Suppressor macrophage (primary cell): ENCODE measurements around the gene LAD1.
A peak's percentile ranks its signal among the peaks of the same experiment; 100 is the strongest.

Source experiments
- DNase-seq, 4 experiments: peaks; one replicate each; pipeline ENCODE4 v3.0.0-alpha.2; 2020 to 2022

The LAD1 gene

GRCh38 chr1:201361652-201362504 is 37.2 kb downstream of the LAD1 start:
- DNase-seq, result peak; percentile 21 to 53 (median 38)

- DNase-seq, result no peak
These were observed 38.0 kb downstream of the LAD1 start for GRCh38 chr1:201360901-201361651.

DNA sequence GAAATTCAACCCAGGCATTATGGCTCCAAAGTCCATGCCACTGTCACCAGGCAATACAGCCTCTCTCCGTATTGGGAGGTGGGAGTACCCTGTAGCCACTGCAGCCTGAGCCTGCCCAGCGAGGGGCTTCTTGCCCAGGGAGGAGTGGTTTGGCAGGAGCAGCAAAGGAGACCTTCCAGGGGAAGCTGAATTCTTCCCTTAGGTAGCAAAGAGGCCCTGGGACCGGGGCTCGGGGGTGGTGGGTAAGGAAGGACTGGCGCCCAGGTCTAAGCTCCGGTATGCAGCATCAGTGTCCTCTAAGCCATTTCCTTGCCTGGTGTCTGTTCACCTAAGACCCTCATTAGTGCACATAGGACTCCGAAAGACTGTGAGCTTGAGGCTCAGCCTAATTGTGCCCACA is 38.6 kb downstream of the LAD1 start:
- DNase-seq, result no peak

DNA sequence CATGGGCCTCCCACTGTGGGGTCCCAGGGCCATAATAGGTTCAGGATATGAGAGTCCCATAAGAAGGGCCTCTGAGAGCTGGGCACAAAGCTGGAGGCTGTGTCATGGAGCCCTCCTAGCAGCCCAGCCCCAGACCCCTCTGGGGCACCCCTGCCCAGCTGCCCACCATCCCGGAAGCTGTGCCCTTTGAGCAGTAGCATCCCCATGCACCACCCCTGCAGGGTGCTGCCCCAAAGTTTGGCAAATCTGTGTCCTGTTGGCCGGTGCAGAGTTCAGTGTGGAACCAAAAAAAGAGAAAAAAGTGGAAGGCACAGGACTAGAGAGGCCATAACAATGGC is 39.3 kb downstream of the LAD1 start:
- DNase-seq, result no peak

GRCh38 chr1:201359031-201359872 is 39.9 kb downstream of the LAD1 start:
- DNase-seq, result no peak

- no peak for DNase-seq
These were observed 40.5 kb downstream of the LAD1 start for GRCh38 chr1:201358596-201358995.

DNA sequence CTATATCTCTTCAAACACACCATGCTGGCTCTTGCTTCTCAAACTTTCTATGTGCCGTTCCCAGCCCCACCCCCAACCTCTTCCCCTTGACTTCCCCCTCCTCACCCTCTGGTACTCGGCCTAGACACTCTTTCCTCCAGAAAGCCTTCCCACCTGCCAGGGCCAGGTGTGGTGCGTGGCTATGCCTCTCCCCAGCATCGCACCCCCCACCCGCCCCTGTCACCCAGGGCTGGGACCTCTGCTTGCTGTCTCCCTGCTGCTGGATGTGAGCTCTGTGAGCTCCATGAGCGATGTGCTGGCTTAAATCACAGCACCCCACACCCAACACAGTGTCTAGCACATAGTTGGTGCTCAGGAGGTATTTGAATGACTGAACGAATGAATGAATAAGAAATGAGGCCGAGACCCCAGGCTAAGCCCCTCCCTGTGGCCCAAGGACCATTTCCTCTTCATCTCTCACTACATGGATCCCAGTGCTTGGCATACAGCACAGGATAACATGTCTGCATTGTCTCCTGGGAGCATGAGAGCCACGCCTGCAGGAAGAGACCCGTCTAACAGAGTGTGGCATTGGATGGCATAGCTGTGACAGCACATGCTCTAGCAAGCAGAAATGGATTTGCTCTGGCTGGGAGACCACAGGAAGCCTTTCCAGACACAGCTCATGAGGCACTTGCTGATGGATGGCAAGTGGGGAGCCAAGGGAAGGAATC is 41.3 kb downstream of the LAD1 start:
- DNase-seq, result no peak

- DNase-seq, result no peak
These were observed 41.9 kb downstream of the LAD1 start for GRCh38 chr1:201357211-201357610.

DNA sequence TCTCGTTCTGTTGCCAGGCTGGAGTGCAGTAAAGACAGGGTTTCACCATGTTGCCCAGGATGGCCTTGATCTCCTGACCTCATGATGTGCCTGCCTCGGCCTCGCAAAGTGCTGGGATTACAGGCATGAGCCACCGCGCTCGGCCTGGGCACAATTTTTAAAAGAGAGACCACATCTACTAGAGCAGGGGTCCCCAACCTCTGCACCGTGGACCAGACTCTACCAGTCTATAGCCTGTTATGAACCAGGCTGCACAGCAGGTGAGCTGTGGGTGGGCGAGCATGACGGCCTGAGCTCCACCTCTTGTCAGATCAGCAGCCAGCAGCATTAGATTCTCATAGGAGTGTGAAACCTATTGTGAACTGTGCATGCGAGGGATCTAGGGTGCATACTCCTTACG is 42.4 kb downstream of the LAD1 start:
- DNase-seq, result no peak

DNA sequence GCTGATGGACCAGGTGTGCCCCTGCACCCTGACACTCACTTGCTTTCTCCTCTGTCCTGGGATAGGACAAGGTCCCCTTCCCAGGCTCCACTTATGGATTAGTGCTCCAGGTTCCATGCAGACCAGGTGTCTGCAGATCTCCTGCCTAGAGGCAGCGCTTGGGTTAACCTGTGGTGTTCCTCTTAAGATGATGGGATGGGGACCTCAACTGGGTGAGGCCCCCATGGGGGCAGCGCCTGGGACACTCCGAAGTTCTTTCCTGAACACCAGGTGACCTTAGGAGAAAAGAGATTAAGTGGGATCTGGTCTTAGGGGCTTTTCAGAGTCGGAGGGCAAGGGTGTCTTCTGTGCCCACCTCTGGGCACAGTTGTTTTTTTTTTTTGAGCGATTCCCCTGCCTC is 42.9 kb downstream of the LAD1 start:
- no peak for DNase-seq

- no peak for DNase-seq
These were observed 43.7 kb downstream of the LAD1 start for GRCh38 chr1:201355471-201355870.

DNA sequence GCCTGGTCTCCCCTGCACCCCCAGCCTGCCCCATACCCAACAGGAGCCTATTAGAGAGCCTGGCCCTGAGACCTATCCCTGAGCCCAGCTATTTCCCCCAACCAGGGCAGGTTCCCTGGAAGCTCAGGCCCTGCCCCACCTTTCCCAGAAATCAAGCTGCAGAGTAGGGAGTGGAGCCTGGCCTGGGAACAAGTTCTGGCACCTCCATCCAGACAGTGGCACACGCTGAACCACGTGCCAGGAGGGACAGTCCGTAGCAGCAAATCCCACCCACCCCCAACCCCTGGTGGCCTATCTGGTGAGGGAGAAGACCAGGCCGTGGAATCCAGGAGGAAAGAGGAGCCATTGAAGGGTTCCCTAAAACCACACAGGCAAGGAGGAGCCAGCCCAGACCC is 44.2 kb downstream of the LAD1 start:
- DNase-seq, result no peak

GRCh38 chr1:201354151-201354900 is 44.8 kb downstream of the LAD1 start:
- DNase-seq, result no peak

DNA sequence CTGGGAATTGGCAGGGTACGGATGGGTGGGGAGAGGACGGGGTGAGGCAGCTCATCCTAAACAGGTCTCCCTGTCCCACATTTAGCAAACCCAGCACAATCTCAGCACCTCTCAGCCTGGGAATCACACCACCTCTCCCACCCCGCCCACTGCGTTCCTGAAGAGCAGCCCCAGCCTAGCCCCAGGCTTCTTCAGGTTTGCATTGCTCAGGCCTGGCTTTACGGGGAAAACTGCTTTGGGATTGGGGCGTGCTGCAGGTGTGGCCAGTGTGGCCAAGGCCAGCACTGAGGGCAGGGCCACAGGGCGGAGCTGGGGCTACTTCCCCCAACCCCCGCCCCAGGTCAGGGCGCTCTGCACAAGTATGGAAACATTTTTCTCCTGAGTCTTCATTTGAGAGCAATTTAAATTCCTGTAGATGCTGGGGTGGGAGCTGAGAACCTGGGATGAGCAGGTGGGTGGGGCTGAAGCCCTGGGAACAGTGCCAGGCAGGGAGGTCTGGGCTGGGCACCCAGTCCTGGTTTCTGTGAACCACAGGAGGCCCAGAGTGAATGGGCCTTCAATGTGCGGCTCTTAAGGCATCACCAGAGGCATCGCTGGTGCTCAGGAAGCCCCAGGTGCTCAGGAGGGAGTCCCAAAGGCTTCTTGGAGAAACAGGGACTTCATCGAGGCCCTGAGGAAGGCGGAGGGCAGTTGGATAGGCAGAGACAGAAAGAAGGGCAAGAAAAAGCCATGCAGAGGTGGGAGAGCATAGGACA is 45.8 kb downstream of the LAD1 start:
- no peak for DNase-seq

DNA sequence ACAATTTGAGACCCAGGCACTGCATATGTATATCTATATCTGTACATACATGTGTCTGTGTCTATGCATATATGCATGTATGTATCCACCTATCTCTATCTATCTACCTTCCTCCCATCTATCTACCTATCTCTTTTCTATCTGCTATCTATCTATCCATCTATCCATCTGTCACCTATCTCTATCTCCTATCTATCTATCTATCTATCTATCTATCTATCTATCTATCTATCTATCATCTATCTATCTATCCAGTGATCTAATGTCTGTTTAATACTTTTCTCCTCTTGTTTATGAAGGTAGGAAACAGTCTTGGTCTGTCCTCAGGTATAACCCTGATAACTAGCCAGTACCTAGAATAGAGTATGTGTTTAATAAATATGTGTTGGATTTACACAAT is 47.5 kb downstream of the LAD1 start:
- no peak for DNase-seq

GRCh38 chr1:201350884-201351283 is 48.2 kb downstream of the LAD1 start:
- no peak for DNase-seq

GRCh38 chr1:201350361-201350725 is 48.8 kb downstream of the LAD1 start:
- no peak for DNase-seq

DNA sequence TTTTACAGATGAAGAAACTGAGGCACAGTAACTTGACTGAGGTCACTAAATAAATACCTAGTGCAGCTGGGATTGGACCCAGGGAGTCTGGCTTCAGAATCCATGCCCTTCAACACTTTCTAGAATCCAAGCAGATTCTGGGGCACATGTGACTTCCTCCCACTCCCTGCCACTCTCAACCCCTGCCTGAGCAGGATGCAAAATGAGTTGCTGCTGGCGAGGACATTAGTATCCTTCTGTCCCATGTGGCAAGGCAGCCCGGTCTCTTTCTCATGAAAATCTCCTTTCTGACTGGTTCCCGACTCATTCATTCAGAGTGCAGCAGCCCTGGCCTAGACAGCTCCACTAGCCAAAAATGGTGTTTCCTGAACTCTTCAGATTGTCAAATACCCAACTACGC is 50.0 kb downstream of the LAD1 start:
- DNase-seq, result no peak

DNA sequence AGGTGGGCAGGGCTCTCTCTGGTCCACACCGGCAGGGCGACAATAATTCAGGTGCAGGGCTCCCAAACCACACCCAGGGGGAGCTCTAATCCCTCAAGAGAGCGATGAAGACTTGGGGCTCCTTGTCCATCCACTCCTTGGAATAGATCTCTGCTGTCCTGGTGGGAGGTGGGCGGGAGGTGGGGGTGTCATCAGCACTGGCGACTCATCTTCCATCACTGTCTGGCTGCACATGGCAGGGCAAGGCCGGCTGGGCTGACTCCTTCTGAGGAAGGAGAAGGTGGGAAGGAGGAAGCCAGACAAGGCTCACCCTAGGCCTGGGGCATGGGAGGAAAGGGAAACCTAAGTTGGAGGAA is 50.9 kb downstream of the LAD1 start:
- DNase-seq, result peak; percentile 59 to 69 (median 66)

- no peak for DNase-seq
These were observed 51.5 kb downstream of the LAD1 start for GRCh38 chr1:201347498-201348210.

DNA sequence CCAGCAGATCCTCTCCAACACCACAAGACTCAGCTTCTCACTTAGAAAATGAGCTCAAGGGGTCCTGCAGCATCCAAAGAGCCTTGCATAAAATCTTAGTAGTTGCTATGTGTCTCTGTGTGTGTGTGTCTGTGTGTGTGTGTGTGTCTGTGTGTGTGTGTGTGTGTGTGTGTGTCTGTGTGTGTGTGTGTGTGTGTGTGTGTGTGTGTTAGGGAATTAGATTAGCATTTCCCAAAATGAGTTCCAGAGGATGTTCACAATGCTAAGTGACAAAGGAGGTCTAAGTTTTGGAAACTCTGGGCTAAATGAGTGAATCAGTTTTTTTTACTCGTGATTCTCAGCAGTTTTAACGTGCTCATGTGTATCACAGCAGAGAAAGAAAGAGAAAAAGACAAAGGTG is 52.1 kb downstream of the LAD1 start:
- no peak for DNase-seq
